Measurements from ENCODE around the gene TMEM232.
"Not testable (repeated sequence)": the region's sequence is repeated elsewhere in the genome, so short reads cannot be mapped to it uniquely, and the experiment has no call there.

TMEM232 gene

GRCh38 chr5:110705349-110705748 lies 21.1 kb downstream of the TMEM232 start:
- TF ChIP-seq CTCF (IDR thresholded peaks at IDR 0.05; ENCODE audit: low read depth, low read length), result no peak
- DNase-seq (ENCODE audit: extremely low read depth, low read depth), result no peak

- no peak for TF ChIP-seq CTCF (IDR thresholded peaks at IDR 0.05; ENCODE audit: low read depth, low read length)
- DNase-seq (ENCODE audit: extremely low read depth, low read depth), result no peak
Observed at GRCh38 chr5:110703481-110703880, 23.0 kb downstream of the TMEM232 start.

- DNase-seq (ENCODE audit: extremely low read depth, low read depth), result no peak
- TF ChIP-seq CTCF (IDR thresholded peaks at IDR 0.05; ENCODE audit: low read depth, low read length), result no peak
Observed at GRCh38 chr5:110702704-110703103, 23.8 kb downstream of the TMEM232 start.

DNA sequence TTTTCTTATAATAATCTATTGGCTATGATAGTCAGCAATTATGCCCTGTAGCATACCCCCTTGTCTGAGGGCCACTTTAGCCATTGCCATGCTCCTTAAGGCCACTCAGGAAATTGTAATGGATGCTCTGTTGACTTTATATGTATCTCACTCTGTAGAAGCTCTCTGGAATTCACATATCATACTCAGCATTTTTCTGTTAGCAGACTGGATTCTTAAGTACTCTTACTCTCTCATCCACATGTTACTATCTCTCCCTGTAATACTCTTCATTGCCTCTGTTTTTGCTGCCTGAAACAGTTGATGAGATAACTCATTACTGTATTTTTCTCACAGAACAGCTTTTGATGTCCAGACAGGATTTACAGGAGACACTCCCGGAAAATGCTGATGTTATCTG lies 24.2 kb downstream of the TMEM232 start:
- DNase-seq (ENCODE audit: extremely low read depth, low read depth), result no peak
- no peak for TF ChIP-seq CTCF (IDR thresholded peaks at IDR 0.05; ENCODE audit: low read depth, low read length)

- not testable (repeated sequence) for DNase-seq (ENCODE audit: extremely low read depth, low read depth)
Observed at GRCh38 chr5:110692669-110693068, 33.8 kb downstream of the TMEM232 start.

DNA sequence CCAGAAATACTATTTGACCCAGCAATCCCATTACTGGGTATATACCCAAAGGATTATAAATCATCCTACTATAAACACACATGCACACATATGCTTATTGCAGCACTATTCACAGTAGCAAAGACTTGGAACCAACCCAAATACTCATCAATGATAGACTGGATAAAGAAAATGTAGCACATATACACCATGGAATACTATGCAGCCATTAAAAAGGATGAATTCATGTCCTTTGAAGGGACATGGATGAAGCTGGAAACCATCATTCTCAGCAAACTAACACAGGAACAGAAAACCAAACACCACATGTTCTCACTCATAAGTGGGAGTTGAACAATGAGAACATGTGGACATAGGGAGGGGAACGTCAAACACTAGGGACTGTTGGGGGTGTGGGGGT lies 35.9 kb downstream of the TMEM232 start:
- DNase-seq (ENCODE audit: extremely low read depth, low read depth), result not testable (repeated sequence)

- no peak for TF ChIP-seq CTCF (IDR thresholded peaks at IDR 0.05; ENCODE audit: low read depth, low read length)
- no peak for DNase-seq (ENCODE audit: extremely low read depth, low read depth)
Observed at GRCh38 chr5:110687485-110687884, 39.0 kb downstream of the TMEM232 start.

- TF ChIP-seq CTCF (IDR thresholded peaks at IDR 0.05; ENCODE audit: low read depth, low read length), result no peak
- DNase-seq (ENCODE audit: extremely low read depth, low read depth), result no peak
Observed at GRCh38 chr5:110686270-110686669, 40.2 kb downstream of the TMEM232 start.

- no peak for TF ChIP-seq CTCF (IDR thresholded peaks at IDR 0.05; ENCODE audit: low read depth, low read length)
- DNase-seq (ENCODE audit: extremely low read depth, low read depth), result no peak
Observed at GRCh38 chr5:110681953-110682352, 44.5 kb downstream of the TMEM232 start.

Data from AG09319 (cell line).